RWPE1 (cell line): ENCODE data around the gene KCNT1.

ENCODE experiments used
- CTCF ChIA-PET: fragments of 350-600 bp; sonication (Branson Sonifier 250); formaldehyde crosslinking; extraction: SDS; loops from one replicate; lab custom pipeline; 2021; lab: Yijun Ruan, JAX
- POLR2A ChIA-PET: fragments of 400-600 bp; formaldehyde crosslinking; extraction: SDS; loops from one replicate; lab custom pipeline; 2020; ENCODE audit warnings: antibody characterized with exemption; ENCODE audit not compliant: low non-redundant PET; lab: Yijun Ruan, JAX
- DNase-seq: peaks from one replicate; pipeline ENCODE4 v3.0.0; 2012; ENCODE audit warnings: low spot score
- H3K27ac ChIP-seq: fragments of 450-650 bp; 2 replicates; pipeline ENCODE4 v1.5.1; 2017
- TF ChIP-seq, protein P1 (sequence below): fragments of 450-650 bp; conservative IDR thresholded peaks from 2 replicates; pipeline ENCODE4 v1.5.1; 2017; ENCODE audit warnings: low read depth, mild to moderate bottlenecking

The KCNT1 gene

DNA sequence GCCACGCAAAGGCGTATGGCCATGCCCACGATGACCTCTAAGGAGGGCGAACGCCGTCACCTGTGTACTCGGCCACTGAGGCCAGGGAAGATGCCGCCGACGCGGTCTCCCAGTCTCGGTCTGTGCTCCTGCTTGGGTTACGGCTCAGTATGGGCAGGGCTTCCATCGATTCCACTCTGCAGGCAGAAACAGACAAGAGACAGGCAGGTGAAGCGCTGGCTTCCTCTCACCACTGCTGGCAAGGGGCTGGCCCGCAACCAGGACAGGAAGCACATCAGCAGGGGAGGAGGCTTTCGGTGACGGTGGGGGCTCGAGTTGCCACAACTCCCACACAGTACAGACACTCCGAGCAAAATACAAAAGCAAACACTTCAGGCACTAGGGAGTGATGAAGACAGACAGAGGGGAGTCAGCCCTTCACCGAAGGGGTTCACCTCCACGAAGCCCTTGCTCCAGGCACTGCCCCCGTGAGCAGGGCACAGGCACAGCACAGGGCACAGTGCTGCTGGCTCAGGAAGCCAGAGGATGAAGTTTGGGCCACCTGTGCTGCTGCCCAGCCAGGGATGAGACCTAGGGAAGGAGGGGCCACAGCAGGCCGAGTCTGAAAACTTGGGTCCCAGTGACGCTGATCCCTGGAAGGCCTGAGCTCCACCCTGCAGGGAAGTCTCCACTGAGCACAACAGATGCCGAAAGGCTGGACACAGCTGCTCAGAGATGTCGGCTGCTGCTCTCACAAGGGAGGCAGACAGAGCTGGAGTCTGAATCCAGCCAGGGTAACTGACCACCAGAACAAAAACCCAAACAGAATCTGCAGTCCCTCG lies 114.1 kb downstream of the KCNT1 start:
- ChIA-PET POLR2A (no interaction called here), CTCF (no interaction called here)
- no peak for DNase-seq
- TF ChIP-seq, protein P1, sequence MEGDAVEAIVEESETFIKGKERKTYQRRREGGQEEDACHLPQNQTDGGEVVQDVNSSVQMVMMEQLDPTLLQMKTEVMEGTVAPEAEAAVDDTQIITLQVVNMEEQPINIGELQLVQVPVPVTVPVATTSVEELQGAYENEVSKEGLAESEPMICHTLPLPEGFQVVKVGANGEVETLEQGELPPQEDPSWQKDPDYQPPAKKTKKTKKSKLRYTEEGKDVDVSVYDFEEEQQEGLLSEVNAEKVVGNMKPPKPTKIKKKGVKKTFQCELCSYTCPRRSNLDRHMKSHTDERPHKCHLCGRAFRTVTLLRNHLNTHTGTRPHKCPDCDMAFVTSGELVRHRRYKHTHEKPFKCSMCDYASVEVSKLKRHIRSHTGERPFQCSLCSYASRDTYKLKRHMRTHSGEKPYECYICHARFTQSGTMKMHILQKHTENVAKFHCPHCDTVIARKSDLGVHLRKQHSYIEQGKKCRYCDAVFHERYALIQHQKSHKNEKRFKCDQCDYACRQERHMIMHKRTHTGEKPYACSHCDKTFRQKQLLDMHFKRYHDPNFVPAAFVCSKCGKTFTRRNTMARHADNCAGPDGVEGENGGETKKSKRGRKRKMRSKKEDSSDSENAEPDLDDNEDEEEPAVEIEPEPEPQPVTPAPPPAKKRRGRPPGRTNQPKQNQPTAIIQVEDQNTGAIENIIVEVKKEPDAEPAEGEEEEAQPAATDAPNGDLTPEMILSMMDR, result no peak
- H3K27ac ChIP-seq, result 0 out of 2 replicates have a peak overlapping the region, but pooled peaks have one; percentile 4

DNA sequence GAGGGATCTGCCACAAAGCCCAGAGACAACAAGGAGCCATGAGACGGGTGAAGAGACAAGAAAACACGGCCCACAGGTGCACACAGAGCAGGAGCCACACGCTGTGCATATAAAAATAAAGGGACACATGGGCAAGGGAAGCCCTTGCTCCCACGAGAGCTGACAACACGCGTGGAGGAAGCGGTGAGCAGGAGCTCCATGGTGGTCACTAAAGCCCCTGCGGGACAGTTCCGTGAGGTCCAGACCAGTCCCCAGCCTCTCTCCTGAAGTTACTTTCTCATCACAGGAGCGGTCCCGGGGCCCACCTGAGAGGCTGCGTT lies 114.6 kb downstream of the KCNT1 start:
- no peak overlapping the region for H3K27ac ChIP-seq

DNA sequence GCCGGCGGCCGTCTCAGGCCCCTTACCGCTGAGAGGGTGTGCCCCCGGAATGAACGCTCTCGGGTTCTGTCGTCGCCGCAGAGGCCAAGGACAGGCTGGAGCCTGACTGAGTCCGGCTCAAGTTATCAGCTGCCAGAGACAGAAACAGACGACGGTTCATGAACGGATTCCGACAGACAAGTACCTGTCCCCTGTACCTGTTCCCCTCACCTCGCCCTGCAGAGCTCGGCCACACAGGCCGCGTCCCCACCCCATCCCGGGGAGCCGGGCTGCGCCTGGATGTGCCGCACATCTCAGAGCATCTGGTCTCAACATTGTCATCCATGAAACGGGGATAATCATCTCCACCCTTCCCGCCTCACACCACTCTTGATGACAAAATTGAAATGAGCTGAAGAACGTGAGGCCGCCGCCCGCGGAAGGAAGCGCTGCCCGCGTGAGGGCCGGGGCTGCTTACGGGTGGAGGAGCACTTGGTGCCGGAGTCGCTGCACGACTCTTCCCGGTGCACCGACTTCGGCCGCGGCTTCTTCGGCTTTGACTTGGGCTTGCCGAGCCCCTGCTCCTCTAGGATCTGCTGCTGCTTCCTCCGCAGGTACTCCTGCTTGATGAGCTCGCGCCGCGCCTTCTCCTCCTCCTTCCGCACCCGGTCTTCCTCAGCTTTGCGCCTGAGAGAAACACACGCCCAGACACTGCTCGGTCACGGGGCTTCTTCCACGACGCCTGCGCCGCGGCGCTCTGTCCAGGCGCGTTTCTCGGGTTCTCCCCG lies 116.1 kb downstream of the KCNT1 start:
- no peak for DNase-seq
- CTCF ChIA-PET, result interaction anchor here (0.6 kb wide), 1 partner anchor 906 kb away, joined by 3 read pairs; no protein-coding TSS in a partner anchor
- no peak overlapping the region for H3K27ac ChIP-seq
- TF ChIP-seq, protein P1, result no peak
- POLR2A ChIA-PET, result no interaction called here

More for the DNA sequence above, 114.6 kb downstream of the KCNT1 start:
- TF ChIP-seq, protein P1, result no peak
- no peak for DNase-seq
- CTCF ChIA-PET, result interaction anchor here (0.6 kb wide), 1 partner anchor 101 kb away, joined by 3 read pairs; no protein-coding TSS in a partner anchor
- POLR2A ChIA-PET, result no interaction called here

DNA sequence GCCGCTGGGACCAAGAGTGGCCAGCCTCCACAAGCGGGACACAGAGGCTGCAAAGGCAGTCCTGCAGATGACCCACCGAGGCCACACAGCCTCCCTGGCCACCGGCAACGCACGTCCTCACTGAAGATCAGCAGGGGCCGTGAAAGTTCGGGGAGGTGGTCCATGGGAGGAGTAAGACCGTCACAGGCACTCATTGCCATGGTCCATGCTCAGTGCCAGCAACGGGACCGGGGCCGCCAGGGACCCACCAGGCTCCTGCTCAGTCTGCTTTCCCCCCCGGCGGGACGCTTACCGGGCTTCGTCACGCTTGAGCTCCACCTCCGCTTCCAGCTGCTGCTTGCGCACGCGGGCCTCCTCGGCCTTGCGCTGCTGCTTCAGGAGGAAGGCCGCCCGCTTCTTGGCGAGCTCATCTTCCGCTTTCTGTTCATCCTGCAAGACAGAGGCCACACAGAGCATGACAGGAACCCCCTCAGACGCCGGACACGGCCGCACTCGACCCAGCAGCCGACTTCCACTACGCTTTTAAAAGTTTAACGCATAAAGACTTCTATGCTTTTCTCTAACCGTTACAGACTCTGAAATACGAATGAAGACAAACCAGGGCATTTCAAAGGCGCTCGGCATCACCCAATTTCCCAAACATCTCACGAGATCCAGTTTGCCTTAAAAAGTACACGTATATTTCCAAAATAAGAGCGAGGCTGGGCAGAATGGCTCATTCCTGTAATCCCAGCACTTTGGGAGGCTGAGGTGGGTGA lies 116.9 kb downstream of the KCNT1 start:
- ChIA-PET POLR2A (no interaction called here), CTCF (interaction anchor here (0.6 kb wide), 1 partner anchor 906 kb away, joined by 3 read pairs; no protein-coding TSS in a partner anchor)
- TF ChIP-seq, protein P1, result no peak
- no peak overlapping the region for H3K27ac ChIP-seq
- DNase-seq, result no peak

DNA sequence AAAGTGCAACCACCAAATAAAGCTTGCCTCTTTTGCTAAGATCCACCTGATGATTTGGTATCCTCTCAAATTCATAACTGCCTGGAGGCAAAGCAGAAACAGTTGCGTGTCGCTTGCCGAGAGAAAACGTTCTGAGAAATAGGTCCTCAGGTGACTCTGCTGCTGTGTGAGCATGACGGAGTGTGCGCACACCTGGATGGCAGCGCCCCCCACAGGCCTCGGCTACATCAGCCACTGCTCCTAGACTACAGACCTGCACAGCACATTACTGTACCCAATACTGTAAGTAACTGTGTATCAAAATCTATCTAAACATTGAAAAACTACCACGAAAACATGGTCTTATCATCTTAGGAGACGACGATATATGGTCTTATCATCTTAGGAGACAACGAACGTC lies 117.9 kb downstream of the KCNT1 start:
- H3K27ac ChIP-seq, result no peak overlapping the region
- ChIA-PET CTCF (no interaction called here), POLR2A (no interaction called here)
- TF ChIP-seq, protein P1, result no peak
- DNase-seq, result no peak

DNA sequence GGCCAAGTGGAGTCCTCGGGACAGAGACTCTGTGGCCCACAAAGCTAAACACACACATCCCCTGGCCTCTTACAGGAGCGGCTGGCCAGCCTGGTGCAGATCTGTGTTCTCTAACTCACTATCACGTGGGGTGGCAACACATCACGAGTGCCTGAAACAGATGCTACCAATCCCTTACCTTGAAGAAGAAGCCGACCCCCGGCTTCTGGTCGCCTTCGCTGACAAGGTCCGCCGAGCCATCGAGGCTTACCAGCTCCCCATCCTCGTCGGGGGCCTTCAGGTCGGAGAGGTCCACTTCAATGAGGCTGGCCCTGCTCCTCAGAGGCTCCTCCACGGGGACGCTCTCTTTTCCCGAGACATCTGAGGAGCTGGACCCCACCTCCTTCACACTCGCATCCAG lies 118.7 kb downstream of the KCNT1 start:
- no peak overlapping the region for H3K27ac ChIP-seq
- CTCF ChIA-PET, result no interaction called here
- POLR2A ChIA-PET, result no interaction called here
- TF ChIP-seq, protein P1, result no peak
- DNase-seq, result no peak
